A549 (cell line): ENCODE data around the gene ZNF768. TPM values are rescaled to one million over a fixed set of nuclear protein-coding genes. Genes with fewer than 3 reads are reported as not detected.

Experiments used
- ATAC-seq, 2 experiments: fragments of 200-7000 bp in 1 of 2; fragments of >200 bp in 1 of 2; cut with Nextera tagmentation in 1 of 2; cut with Tn5 transposase in 1 of 2; 3 replicates each; pipeline versions ENCODE4 v1.8.0 to v1.9.1; 2018 to 2020; ENCODE audit warnings: mild to moderate bottlenecking in 1 of 2, moderate library complexity in 1 of 2
- CTCF ChIA-PET: fragments of 300-600 bp; sonication (Branson Sonifier 250); formaldehyde crosslinking; extraction: SDS; loops from one replicate; lab custom pipeline; 2021; ENCODE audit warnings: antibody characterized with exemption, inconsistent platforms; lab: Yijun Ruan, JAX
- POLR2A ChIA-PET: fragments of 350-600 bp; formaldehyde crosslinking; extraction: SDS; loops from one replicate; lab custom pipeline; 2021; ENCODE audit warnings: antibody characterized with exemption, inconsistent platforms; lab: Yijun Ruan, JAX
- DNase-seq, 2 experiments: peaks; one replicate each; pipeline versions ENCODE4 v3.0.0 to v3.0.0-alpha.2; 2011 to 2016; ENCODE audit warnings: low read depth in 1 of 2, low spot score in 1 of 2
- FAIRE-seq: peaks from 2 replicates; lab custom pipeline; 2011; peaks lifted over from hg19 to GRCh38; lab: Jason Lieb, UNC
- H3K27ac ChIP-seq, 2 experiments: fragments of >200 bp; sonication (Bioruptor Twin); formaldehyde crosslinking; 3 replicates each; pipeline ENCODE4 v1.5.1; 2016 to 2017
- H3K4me1 ChIP-seq: fragments of >200 bp; sonication (Bioruptor Twin); formaldehyde crosslinking; 3 replicates; pipeline ENCODE4 v1.6.1; 2016
- H3K4me2 ChIP-seq: fragments of >200 bp; sonication (Bioruptor Twin); formaldehyde crosslinking; 3 replicates; pipeline ENCODE4 v1.6.1; 2016
- H3K4me3 ChIP-seq: fragments of >200 bp; sonication (Bioruptor Twin); formaldehyde crosslinking; 3 replicates; pipeline ENCODE4 v1.5.1; 2016
- H3K9me3 ChIP-seq: fragments of >200 bp; sonication (Bioruptor Twin); formaldehyde crosslinking; 3 replicates; pipeline ENCODE4 v1.6.1; 2016
- CTCF ChIP-seq: fragments of >200 bp; sonication (Bioruptor Twin); formaldehyde crosslinking; IDR thresholded peaks from 3 replicates; pipeline ENCODE4 v1.5.1; 2016
- EP300 ChIP-seq, 2 experiments: fragments of >200 bp; sonication (Bioruptor Twin); formaldehyde crosslinking; IDR thresholded peaks; 2 replicates in 1 of 2; 3 replicates in 1 of 2; pipeline ENCODE4 v1.6.1; 2016 to 2017
- FOSL2 ChIP-seq, 2 experiments: fragments of 450-650 bp in 1 of 2; fragments of >200 bp in 1 of 2; sonication (Bioruptor Twin) in 1 of 2; formaldehyde crosslinking; IDR thresholded peaks; 2 replicates each; pipeline versions ENCODE4 v1.5.0 to v1.6.1; 2016 to 2020; ENCODE audit warnings: mild to moderate bottlenecking in 1 of 2, moderate library complexity in 1 of 2
- HES2 ChIP-seq: fragments of >200 bp; sonication (Bioruptor Twin); formaldehyde crosslinking; IDR thresholded peaks from 2 replicates; pipeline ENCODE4 v1.6.1; 2016
- HEYL ChIP-seq: fragments of 250-450 bp; sonication (Bioruptor Pico); IDR thresholded peaks from 2 replicates; pipeline ENCODE4 v1.8.0; 2021; ENCODE audit warnings: mild to moderate bottlenecking, moderate library complexity
- HMGXB4 ChIP-seq: fragments of 250-450 bp; sonication (Bioruptor Pico); IDR thresholded peaks from 2 replicates; pipeline ENCODE4 v1.5.0; 2021; ENCODE audit warnings: mild to moderate bottlenecking, moderate library complexity, borderline replicate concordance
- HOXA7 ChIP-seq: fragments of 250-450 bp; sonication (Bioruptor Pico); IDR thresholded peaks from 2 replicates; pipeline ENCODE4 v1.5.0; 2020; ENCODE audit warnings: mild to moderate bottlenecking, moderate library complexity
- HOXB13 ChIP-seq: fragments of 250-450 bp; sonication (Bioruptor Pico); IDR thresholded peaks from 2 replicates; pipeline ENCODE4 v1.5.0; 2020; ENCODE audit warnings: low read depth, mild to moderate bottlenecking, moderate library complexity
- JUN ChIP-seq, 2 experiments: fragments of >200 bp; sonication (Bioruptor Twin); formaldehyde crosslinking; IDR thresholded peaks; 2 replicates in 1 of 2; 3 replicates in 1 of 2; pipeline ENCODE4 v1.6.1; 2016 to 2017
- KDM1A ChIP-seq: fragments of 200-600 bp; sonication (generic); IDR thresholded peaks from 2 replicates; pipeline ENCODE4 v1.6.1; 2016; ENCODE audit warnings: low read depth, mild to moderate bottlenecking
- KDM5A ChIP-seq: fragments of 200-600 bp; sonication (generic); IDR thresholded peaks from 2 replicates; pipeline ENCODE4 v1.6.1; 2016; ENCODE audit warnings: antibody characterized with exemption, mild to moderate bottlenecking
- MAX ChIP-seq: IDR thresholded peaks from 2 replicates; pipeline ENCODE4 v1.6.1; 2012
- NFE2L2 ChIP-seq: fragments of 150-350 bp; conservative IDR thresholded peaks from 2 replicates; pipeline ENCODE4 v1.6.1; 2014; ENCODE audit warnings: low read length
- PHF8 ChIP-seq: fragments of 200-600 bp; sonication (generic); IDR thresholded peaks from 2 replicates; pipeline ENCODE4 v1.6.1; 2016; ENCODE audit warnings: low read depth, mild to moderate bottlenecking, antibody characterized with exemption, moderate library complexity, borderline replicate concordance
- POLR2A ChIP-seq: IDR thresholded peaks from 2 replicates; pipeline ENCODE4 v1.6.1; 2012; ENCODE audit warnings: mild to moderate bottlenecking, low read length
- RAD21 ChIP-seq, 2 experiments: fragments of >200 bp in 1 of 2; sonication (Bioruptor Twin) in 1 of 2; formaldehyde crosslinking in 1 of 2; IDR thresholded peaks in 1 of 2; conservative IDR thresholded peaks in 1 of 2; 2 replicates in 1 of 2; 3 replicates in 1 of 2; pipeline ENCODE4 v1.6.1; 2012 to 2018; ENCODE audit warnings: inconsistent platforms in 1 of 2
- REST ChIP-seq: fragments of 200-600 bp; sonication (generic); IDR thresholded peaks from 2 replicates; pipeline ENCODE4 v1.6.1; 2016; ENCODE audit warnings: antibody characterized with exemption, mild to moderate bottlenecking, moderate library complexity
- RFX5 ChIP-seq: fragments of 450-650 bp; IDR thresholded peaks from 2 replicates; pipeline ENCODE4 v1.7.1; 2014; ENCODE audit warnings: antibody characterized with exemption, mild to moderate bottlenecking, moderate library complexity
- SMC3 ChIP-seq: fragments of >200 bp; sonication (Bioruptor Twin); formaldehyde crosslinking; IDR thresholded peaks from 3 replicates; pipeline ENCODE4 v1.6.1; 2018; ENCODE audit warnings: inconsistent platforms
- USF2 ChIP-seq: fragments of 450-650 bp; IDR thresholded peaks from 2 replicates; pipeline ENCODE4 v1.6.1; 2014; ENCODE audit warnings: antibody characterized with exemption
- ZFP36 ChIP-seq: fragments of 450-650 bp; IDR thresholded peaks from 2 replicates; pipeline ENCODE4 v1.6.1; 2014; ENCODE audit warnings: borderline replicate concordance; ENCODE audit not compliant: partially characterized antibody
- ZNF302 ChIP-seq: fragments of 250-450 bp; sonication (Bioruptor Pico); IDR thresholded peaks from 2 replicates; pipeline ENCODE4 v1.9.0; 2021; ENCODE audit warnings: inconsistent platforms, mild to moderate bottlenecking, moderate library complexity
- ZSCAN20 ChIP-seq: fragments of 250-450 bp; sonication (Bioruptor Pico); IDR thresholded peaks from 2 replicates; pipeline ENCODE4 v1.8.0; 2022; ENCODE audit warnings: mild to moderate bottlenecking, moderate library complexity
- WGBS: methylation state at CpG from one replicate; pipeline ENCODE4 v1.1.6; 2017; ENCODE audit errors: missing lambda C conversion rate; 5-methylcytosine and 5-hydroxymethylcytosine counted together
- polyA plus RNA-seq, 4 experiments: library from polyadenylated mRNA; depleted of rRNA in 3 of 4; stranded (reverse); fragments of >200 nt; fragmentation: RNase III in 1 of 4; extraction: RNeasy Plus Mini Kit Qiagen cat#74134 plus additional on column Dnase treatment in 1 of 4; gene quantifications; 2 replicates in 3 of 4; 3 replicates in 1 of 4; pipeline ENCODE4 v1.2.3, GENCODE V29; 2011 to 2017

ZNF768 gene
- polyA plus RNA-seq, 2 of the 4 experiments (the other 2 are of a cell fraction) = 17.0 to 33.6 TPM

- WGBS = 58% methylated on average over 2 of the region's 2 CpGs
- no peak overlapping the region for H3K4me3 ChIP-seq
- H3K4me2 ChIP-seq = no peak overlapping the region
- DNase-seq (no peak), FAIRE-seq (no peak), ATAC-seq (no peak)
- TF ChIP-seq FOSL2 (IDR thresholded peaks at IDR 0.05) = no peak
- TF ChIP-seq FOSL2 (CRISPR knock-in tag; IDR thresholded peaks at IDR 0.05) = no peak
- no peak for TF ChIP-seq NFE2L2
- TF ChIP-seq KDM5A = no peak
- no peak for TF ChIP-seq HEYL
- TF ChIP-seq MAX = no peak
- no peak for TF ChIP-seq PHF8
- no peak for TF ChIP-seq HOXA7 (CRISPR knock-in tag)
- TF ChIP-seq EP300 (IDR thresholded peaks at IDR 0.05) = no peak
- no peak for TF ChIP-seq HES2
- no peak for TF ChIP-seq RFX5
- no peak for TF ChIP-seq ZFP36
- TF ChIP-seq SMC3 = no peak
- no peak for TF ChIP-seq KDM1A
- TF ChIP-seq POLR2A = no peak
- ChIA-PET CTCF (interaction anchor here (0.6 to 1.6 kb wide), 3 partner anchors 27 to 298 kb away, joined by 3 to 5 read pairs (median 4); partner anchors contain the start of gene DCTPP1), POLR2A (interaction anchor here (0.6 kb wide), 1 partner anchor 15 kb away, joined by 3 read pairs; no protein-coding TSS in a partner anchor)
- no peak overlapping the region for H3K27ac ChIP-seq
- H3K9me3 ChIP-seq = no peaks in the 10 kb centered on the region
- H3K4me1 ChIP-seq = no peaks in the 10 kb centered on the region
Measured at GRCh38 chr16:30515275-30515674, 11.1 kb downstream of the ZNF768 start.

GRCh38 chr16:30511509-30511908 is 14.9 kb downstream of the ZNF768 start:
- ChIA-PET CTCF (interaction anchor here (0.6 to 2.8 kb wide), 5 partner anchors 9 to 130 kb away, joined by 3 to 14 read pairs (median 3); no protein-coding TSS in a partner anchor), POLR2A (no interaction called here)
- DNase-seq (no peak), ATAC-seq (no peak), FAIRE-seq (no peak)
- no peak overlapping the region for H3K4me3 ChIP-seq
- no peak overlapping the region for H3K4me2 ChIP-seq
- TF ChIP-seq SMC3 (no peak), USF2 (no peak), PHF8 (no peak), ZNF302 (CRISPR knock-in tag) (no peak), REST (no peak), CTCF (no peak), RAD21 (conservative IDR thresholded peaks at IDR 0.05 in 1 of 2, IDR thresholded peaks at IDR 0.05 in 1 of 2) (no peak), HMGXB4 (no peak), RFX5 (no peak), ZSCAN20 (CRISPR knock-in tag) (no peak), HOXB13 (no peak), JUN (IDR thresholded peaks at IDR 0.05) (no peak)
- H3K9me3 ChIP-seq = no peaks in the 10 kb centered on the region
- no peaks in the 10 kb centered on the region for H3K4me1 ChIP-seq
- WGBS = 91% methylated on average over 3 of the region's 3 CpGs
- H3K27ac ChIP-seq = no peak overlapping the region
